Ascending aorta (tissue), 2 donors: Measurements from ENCODE around the gene OXCT1. TPM values are rescaled to one million over a fixed set of nuclear protein-coding genes. Genes with fewer than 3 reads are reported as not detected.

ENCODE experiments used
- DNase-seq, 2 donors: peaks; one replicate each; pipeline ENCODE4 v3.0.0-alpha.2; 2019; ENCODE audit warnings: low spot score in 2 of 2
- H3K27ac ChIP-seq, 2 donors: fragments of 200-600 bp; sonication (generic); one replicate each; pipeline ENCODE4 v1.5.1; 2016 to 2017; ENCODE audit warnings: mild to moderate bottlenecking in 1 of 2
- H3K27me3 ChIP-seq: fragments of 200-600 bp; sonication (generic); one replicate; pipeline ENCODE4 v1.5.1; 2017
- H3K36me3 ChIP-seq, 2 donors: fragments of 200-600 bp; sonication (generic); one replicate each; pipeline ENCODE4 v1.5.1; 2016
- H3K4me1 ChIP-seq, 2 donors: fragments of 200-600 bp; sonication (generic); one replicate each; pipeline ENCODE4 v1.5.1; 2016 to 2017; ENCODE audit warnings: mild to moderate bottlenecking in 1 of 2
- H3K4me3 ChIP-seq, 2 donors: fragments of 200-600 bp; sonication (generic); one replicate each; pipeline ENCODE4 v1.5.1; 2016 to 2017; ENCODE audit warnings: mild to moderate bottlenecking in 1 of 2
- H3K9me3 ChIP-seq, 2 donors: fragments of 200-600 bp; sonication (generic); one replicate each; pipeline ENCODE4 v1.5.1; 2016
- CTCF ChIP-seq, 3 experiments: fragments of 200-600 bp in 2 of 3; fragments of 450-650 bp in 1 of 3; sonication (generic) in 2 of 3; IDR thresholded peaks; one replicate each; pipeline ENCODE4 v1.5.1; 2016 to 2019; ENCODE audit warnings: antibody characterized with exemption in 3 of 3, mild to moderate bottlenecking in 1 of 3, moderate library complexity in 1 of 3
- intact Hi-C: fragments of 100-400 bp; cut with DNase I; formaldehyde crosslinking; loops from one replicate; pipeline ENCODE4 v1.15.1; 2023
- total RNA-seq: library from RNA; depleted of rRNA; stranded (reverse); fragments of >200 nt; gene quantifications from one replicate; pipeline ENCODE4 v1.1.0, GENCODE V29; 2016

OXCT1 gene
- total RNA-seq, 1 donor from 2014 or later, result 3.1 TPM

- intact Hi-C loops, result loop anchor here (10.0 kb wide), 3 partner anchors 1069 to 1411 kb away; partner anchors contain the start of genes HMGCS1 and RPL37
- Histone ChIP-seq H3K36me3 (peaks cover 6 to 9% of the 10 kb centered on the region in 2 donors), H3K9me3 (no peaks in the 10 kb centered on the region), H3K27me3 (no peaks in the 10 kb centered on the region), H3K4me1 (peaks cover 3 to 6% of the 10 kb centered on the region in 2 donors), H3K27ac (peak overlapping the region; percentile 83 to 94), H3K4me3 (peak overlapping the region; percentile 46 to 72)
- TF ChIP-seq CTCF (IDR thresholded peaks at IDR 0.05), result no peak
- DNase-seq, result no peak
Observed at GRCh38 chr5:41903382-41903891, 33.2 kb upstream of the OXCT1 start.

- Histone ChIP-seq H3K27ac (no peak overlapping the region), H3K27me3 (no peaks in the 10 kb centered on the region), H3K4me1 (no peaks in the 10 kb centered on the region), H3K36me3 (no peaks in the 10 kb centered on the region), H3K9me3 (no peaks in the 10 kb centered on the region), H3K4me3 (no peak overlapping the region)
- DNase-seq, result no peak
- intact Hi-C loops, result no loop called here
- no peak for TF ChIP-seq CTCF (IDR thresholded peaks at IDR 0.05)
Observed at GRCh38 chr5:41896230-41896629, 26.0 kb upstream of the OXCT1 start.

- DNase-seq, result no peak
- no peak for TF ChIP-seq CTCF (IDR thresholded peaks at IDR 0.05)
- Histone ChIP-seq H3K4me1 (no peaks in the 10 kb centered on the region), H3K4me3 (no peak overlapping the region), H3K36me3 (no peaks in the 10 kb centered on the region), H3K27me3 (no peaks in the 10 kb centered on the region), H3K9me3 (no peaks in the 10 kb centered on the region), H3K27ac (no peak overlapping the region)
- intact Hi-C loops, result no loop called here
Observed at GRCh38 chr5:41893074-41893851, 23.0 kb upstream of the OXCT1 start.

GRCh38 chr5:41892031-41892430 lies 21.8 kb upstream of the OXCT1 start:
- TF ChIP-seq CTCF (IDR thresholded peaks at IDR 0.05), result no peak
- intact Hi-C loops, result no loop called here

GRCh38 chr5:41891066-41891707 lies 21.0 kb upstream of the OXCT1 start:
- no peaks in the 10 kb centered on the region for H3K27me3 ChIP-seq
- no peak for TF ChIP-seq CTCF (IDR thresholded peaks at IDR 0.05)
- H3K4me1 ChIP-seq, result no peaks in the 10 kb centered on the region
- H3K9me3 ChIP-seq, result no peaks in the 10 kb centered on the region
- no peak for DNase-seq
- H3K4me3 ChIP-seq, result no peak overlapping the region
- no peak overlapping the region for H3K27ac ChIP-seq
- intact Hi-C loops, result no loop called here
- no peaks in the 10 kb centered on the region for H3K36me3 ChIP-seq

More at GRCh38 chr5:41892031-41892430, 21.8 kb upstream of the OXCT1 start:
- Histone ChIP-seq H3K36me3 (no peaks in the 10 kb centered on the region), H3K27ac (no peak overlapping the region), H3K4me1 (no peaks in the 10 kb centered on the region), H3K4me3 (no peak overlapping the region), H3K9me3 (no peaks in the 10 kb centered on the region), H3K27me3 (no peaks in the 10 kb centered on the region)
- no peak for DNase-seq
